ENCODE results near the gene PLOD3.

GRCh38 chr7:101217388-101218235 lies at the start of gene PLOD3, which contains the start of gene ZNHIT1:
- 0 out of 2 replicates have a peak, but pooled peaks have one; percentile 6 for TF ChIP-seq CTCF (conservative IDR thresholded peaks at IDR 0.05; ENCODE audit: low read length)
- TF ChIP-seq EZH2phosphoT487 (IDR thresholded peaks at IDR 0.05; ENCODE audit: borderline replicate concordance, low read depth, low read length), result no peak
